ENCODE measurements around the gene STON1.

The STON1 gene

DNA sequence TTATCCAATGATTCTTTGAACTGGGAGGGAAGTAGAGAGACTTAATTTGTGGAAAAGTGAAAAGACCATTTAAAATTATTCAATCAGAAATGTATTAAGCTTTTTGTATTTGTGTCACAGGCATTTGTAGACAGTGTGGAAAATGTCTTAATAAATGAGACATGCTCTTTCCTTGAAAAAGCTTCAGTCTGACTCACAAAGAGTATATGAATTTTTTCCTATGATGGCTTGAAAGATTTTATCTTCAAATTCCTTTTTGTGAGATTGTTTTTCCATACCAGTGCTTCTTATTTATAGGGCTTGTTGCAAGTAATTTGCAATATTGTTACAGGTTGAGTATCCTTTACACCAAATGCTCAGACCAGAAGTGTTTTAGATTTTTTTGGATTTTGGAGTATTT, 39.5 kb downstream of the STON1 start:
- Histone ChIP-seq H3K4me1 (ENCODE audit: control insufficient read depth, insufficient read depth, low read length) (no peaks in the 10 kb centered on the region), H3K27ac (ENCODE audit: extremely low read depth, low read depth, low read length) (no peak overlapping the region), H3K4me3 (ENCODE audit: low read depth, low read length) (no peak overlapping the region), H3K9me3 (ENCODE audit: control insufficient read depth, insufficient read depth, low read depth, low read length) (no peaks in the 10 kb centered on the region), H3K36me3 (ENCODE audit: control insufficient read depth in 2 of 2, insufficient read depth in 1 of 2, low read length in 2 of 2) (no peaks in the 10 kb centered on the region)
- ChIA-PET CTCF (interaction anchor here (1.2 kb wide), 1 partner anchor 19 kb away, joined by 3 read pairs; no protein-coding TSS in a partner anchor), POLR2A (no interaction called here)
- TF ChIP-seq ZNF223 (tag by site-specific recombination; IDR thresholded peaks at IDR 0.05) (no peak), WT1 (tag by site-specific recombination; IDR thresholded peaks at IDR 0.05) (no peak), ZFP37 (tag by site-specific recombination; IDR thresholded peaks at IDR 0.05) (no peak), IKZF3 (tag by site-specific recombination; IDR thresholded peaks at IDR 0.05) (no peak), ZSCAN30 (tag by site-specific recombination; IDR thresholded peaks at IDR 0.05) (no peak), ZNF626 (tag by site-specific recombination; IDR thresholded peaks at IDR 0.05) (no peak)
- TF ChIP-seq, protein P1, sequence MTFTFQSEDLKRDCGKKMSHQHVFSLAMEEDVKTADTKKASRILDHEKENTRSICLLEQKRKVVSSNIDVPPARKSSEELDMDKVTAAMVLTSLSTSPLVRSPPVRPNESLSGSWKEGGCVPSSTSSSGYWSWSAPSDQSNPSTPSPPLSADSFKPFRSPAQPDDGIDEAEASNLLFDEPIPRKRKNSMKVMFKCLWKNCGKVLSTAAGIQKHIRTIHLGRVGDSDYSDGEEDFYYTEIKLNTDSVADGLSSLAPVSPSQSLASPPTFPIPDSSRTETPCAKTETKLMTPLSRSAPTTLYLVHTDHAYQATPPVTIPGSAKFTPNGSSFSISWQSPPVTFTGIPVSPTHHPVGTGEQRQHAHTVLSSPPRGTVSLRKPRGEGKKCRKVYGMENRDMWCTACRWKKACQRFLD (tag by site-specific recombination; IDR thresholded peaks at IDR 0.05): no peak
- TF ChIP-seq, protein P2, sequence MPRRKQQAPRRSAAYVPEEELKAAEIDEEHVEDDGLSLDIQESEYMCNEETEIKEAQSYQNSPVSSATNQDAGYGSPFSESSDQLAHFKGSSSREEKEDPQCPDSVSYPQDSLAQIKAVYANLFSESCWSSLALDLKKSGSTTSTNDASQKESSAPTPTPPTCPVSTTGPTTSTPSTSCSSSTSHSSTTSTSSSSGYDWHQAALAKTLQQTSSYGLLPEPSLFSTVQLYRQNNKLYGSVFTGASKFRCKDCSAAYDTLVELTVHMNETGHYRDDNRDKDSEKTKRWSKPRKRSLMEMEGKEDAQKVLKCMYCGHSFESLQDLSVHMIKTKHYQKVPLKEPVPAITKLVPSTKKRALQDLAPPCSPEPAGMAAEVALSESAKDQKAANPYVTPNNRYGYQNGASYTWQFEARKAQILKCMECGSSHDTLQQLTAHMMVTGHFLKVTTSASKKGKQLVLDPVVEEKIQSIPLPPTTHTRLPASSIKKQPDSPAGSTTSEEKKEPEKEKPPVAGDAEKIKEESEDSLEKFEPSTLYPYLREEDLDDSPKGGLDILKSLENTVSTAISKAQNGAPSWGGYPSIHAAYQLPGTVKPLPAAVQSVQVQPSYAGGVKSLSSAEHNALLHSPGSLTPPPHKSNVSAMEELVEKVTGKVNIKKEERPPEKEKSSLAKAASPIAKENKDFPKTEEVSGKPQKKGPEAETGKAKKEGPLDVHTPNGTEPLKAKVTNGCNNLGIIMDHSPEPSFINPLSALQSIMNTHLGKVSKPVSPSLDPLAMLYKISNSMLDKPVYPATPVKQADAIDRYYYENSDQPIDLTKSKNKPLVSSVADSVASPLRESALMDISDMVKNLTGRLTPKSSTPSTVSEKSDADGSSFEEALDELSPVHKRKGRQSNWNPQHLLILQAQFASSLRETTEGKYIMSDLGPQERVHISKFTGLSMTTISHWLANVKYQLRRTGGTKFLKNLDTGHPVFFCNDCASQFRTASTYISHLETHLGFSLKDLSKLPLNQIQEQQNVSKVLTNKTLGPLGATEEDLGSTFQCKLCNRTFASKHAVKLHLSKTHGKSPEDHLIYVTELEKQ (tag by site-specific recombination; IDR thresholded peaks at IDR 0.05; ENCODE audit: borderline replicate concordance): no peak

DNA sequence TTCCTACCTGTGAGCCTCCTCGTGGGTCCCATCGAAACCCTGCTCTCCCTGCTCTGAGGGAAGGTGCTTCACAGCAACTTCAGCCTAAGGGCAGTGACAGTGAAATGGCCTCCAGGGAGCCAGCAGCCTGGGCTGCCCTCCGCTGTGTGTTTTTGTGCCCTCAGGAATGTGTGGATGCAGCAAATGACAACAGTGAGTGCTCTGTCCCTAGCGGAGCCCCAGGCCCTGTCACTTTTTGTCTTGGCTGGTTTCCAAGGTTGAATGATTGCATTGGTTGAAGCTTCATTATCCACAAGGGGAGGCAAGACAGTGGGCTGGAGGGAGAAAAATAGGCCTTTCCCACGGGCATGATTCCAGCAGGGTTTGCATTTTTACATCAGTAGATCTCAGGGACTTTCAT, 42.9 kb downstream of the STON1 start:
- Histone ChIP-seq H3K4me1 (ENCODE audit: control insufficient read depth, insufficient read depth, low read length) (no peaks in the 10 kb centered on the region), H3K36me3 (ENCODE audit: control insufficient read depth in 2 of 2, insufficient read depth in 1 of 2, low read length in 2 of 2) (no peaks in the 10 kb centered on the region; a peak in 1 of 3 replicates), H3K4me3 (ENCODE audit: low read depth, low read length) (no peak overlapping the region), H3K27ac (ENCODE audit: extremely low read depth, low read depth, low read length) (no peak overlapping the region), H3K9me3 (ENCODE audit: control insufficient read depth, insufficient read depth, low read depth, low read length) (no peaks in the 10 kb centered on the region)
- ChIA-PET CTCF (interaction anchor here (0.8 kb wide), 1 partner anchor 9 kb away, joined by 3 read pairs; no protein-coding TSS in a partner anchor), POLR2A (interaction anchor here (1.6 kb wide), 1 partner anchor 42 kb away, joined by 4 read pairs; the partner anchor contains the start of gene STON1)
- TF ChIP-seq ZNF366 (tag by site-specific recombination; conservative IDR thresholded peaks at IDR 0.05) (no peak), ZNF776 (tag by site-specific recombination; IDR thresholded peaks at IDR 0.05; ENCODE audit: borderline replicate concordance) (no peak), ZNF350 (tag by site-specific recombination; IDR thresholded peaks at IDR 0.05) (no peak), ZFP3 (tag by site-specific recombination; IDR thresholded peaks at IDR 0.05; ENCODE audit: low read depth) (no peak), FEZF1 (tag by site-specific recombination; IDR thresholded peaks at IDR 0.05) (0 out of 2 replicates have a peak, but pooled peaks have one; percentile 26)

DNA sequence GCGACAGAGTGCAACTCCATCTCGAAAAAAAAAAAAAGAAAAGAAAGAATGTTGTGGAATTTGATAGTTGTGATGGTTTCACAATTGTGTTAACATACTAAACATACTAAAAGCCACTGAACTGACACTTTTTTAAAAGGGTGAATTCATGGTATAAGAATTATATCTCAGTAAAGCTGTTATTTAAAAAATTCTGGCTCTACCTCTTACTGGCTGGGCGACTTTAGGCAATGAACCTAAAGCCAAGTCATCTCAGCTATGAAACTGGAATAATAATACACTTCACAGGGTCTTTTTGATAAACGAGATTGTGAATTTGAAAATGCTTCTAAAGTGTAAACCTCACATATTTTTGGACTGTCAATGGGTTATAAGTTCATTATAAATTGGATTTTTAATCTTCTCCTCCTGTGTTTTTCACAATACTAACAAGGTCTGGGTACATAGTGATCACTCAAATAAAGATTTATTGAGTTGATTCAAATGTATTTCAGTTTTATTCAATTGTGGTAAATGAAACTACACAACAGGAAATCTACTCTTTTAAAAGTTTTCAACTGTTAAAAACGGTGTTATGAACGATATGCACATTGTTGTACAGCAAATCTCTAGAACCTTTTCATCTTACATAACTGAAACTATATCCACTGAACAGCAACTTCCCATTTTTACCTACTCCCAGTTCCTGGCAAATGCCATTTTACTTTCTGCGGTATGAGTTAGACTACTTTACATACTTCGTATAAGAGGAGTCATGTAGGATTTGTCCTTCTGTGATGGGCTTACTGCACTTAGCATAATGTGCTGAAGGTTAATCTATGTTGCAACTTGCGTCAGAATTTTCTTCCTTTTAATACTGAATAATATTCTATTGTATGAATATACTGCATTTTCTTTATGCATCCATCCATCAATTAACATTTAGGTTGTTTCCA, 44.7 kb downstream of the STON1 start:
- Histone ChIP-seq H3K9me3 (ENCODE audit: control insufficient read depth, insufficient read depth, low read depth, low read length) (no peaks in the 10 kb centered on the region), H3K27ac (ENCODE audit: extremely low read depth, low read depth, low read length) (no peak overlapping the region)
- CTCF ChIA-PET: no interaction called here

More for the DNA sequence above, 44.7 kb downstream of the STON1 start:
- Histone ChIP-seq H3K4me3 (ENCODE audit: low read depth, low read length) (no peak overlapping the region), H3K36me3 (ENCODE audit: control insufficient read depth in 2 of 2, insufficient read depth in 1 of 2, low read length in 2 of 2) (no peaks in the 10 kb centered on the region; a peak in 1 of 3 replicates), H3K4me1 (ENCODE audit: control insufficient read depth, insufficient read depth, low read length) (no peaks in the 10 kb centered on the region)
- TF ChIP-seq ZNF830 (tag by site-specific recombination; IDR thresholded peaks at IDR 0.05; ENCODE audit: low read depth): no peak
- TF ChIP-seq ZEB2 (tag by site-specific recombination; IDR thresholded peaks at IDR 0.05): no peak
- POLR2A ChIA-PET: no interaction called here

Data from HEK293 (cell line).